ENCODE results near the gene SERPINB12. TPM values are rescaled to one million over a fixed set of nuclear protein-coding genes. Genes with fewer than 3 reads are reported as not detected.
A peak's percentile ranks its signal among the peaks of the same experiment; 100 is the strongest.

SERPINB12 gene
- total RNA-seq, 4 donors from 2014 or later, result 0.76 to 13.2 (median 1.5) TPM; not detected in 1

- Histone ChIP-seq H3K4me3 (no peak overlapping the region), H3K36me3 (peaks cover 0 to 19% (median 0%) of the 10 kb centered on the region in 3 donors), H3K4me1 (peaks cover 0 to 57% (median 12%) of the 10 kb centered on the region in 3 donors), H3K27ac (peak overlapping the region; percentile 69 to 90 (median 84)), H3K27me3 (no peaks in the 10 kb centered on the region), H3K9me3 (no peaks in the 10 kb centered on the region)
- WGBS, 2 donors, result 37 to 54% methylated on average over 4 of the region's 4 CpGs
- intact Hi-C loops (cut with DNase I), result no loop called here
- TF ChIP-seq POLR2A (IDR thresholded peaks at IDR 0.05), result no peak
- TF ChIP-seq, protein P1, sequence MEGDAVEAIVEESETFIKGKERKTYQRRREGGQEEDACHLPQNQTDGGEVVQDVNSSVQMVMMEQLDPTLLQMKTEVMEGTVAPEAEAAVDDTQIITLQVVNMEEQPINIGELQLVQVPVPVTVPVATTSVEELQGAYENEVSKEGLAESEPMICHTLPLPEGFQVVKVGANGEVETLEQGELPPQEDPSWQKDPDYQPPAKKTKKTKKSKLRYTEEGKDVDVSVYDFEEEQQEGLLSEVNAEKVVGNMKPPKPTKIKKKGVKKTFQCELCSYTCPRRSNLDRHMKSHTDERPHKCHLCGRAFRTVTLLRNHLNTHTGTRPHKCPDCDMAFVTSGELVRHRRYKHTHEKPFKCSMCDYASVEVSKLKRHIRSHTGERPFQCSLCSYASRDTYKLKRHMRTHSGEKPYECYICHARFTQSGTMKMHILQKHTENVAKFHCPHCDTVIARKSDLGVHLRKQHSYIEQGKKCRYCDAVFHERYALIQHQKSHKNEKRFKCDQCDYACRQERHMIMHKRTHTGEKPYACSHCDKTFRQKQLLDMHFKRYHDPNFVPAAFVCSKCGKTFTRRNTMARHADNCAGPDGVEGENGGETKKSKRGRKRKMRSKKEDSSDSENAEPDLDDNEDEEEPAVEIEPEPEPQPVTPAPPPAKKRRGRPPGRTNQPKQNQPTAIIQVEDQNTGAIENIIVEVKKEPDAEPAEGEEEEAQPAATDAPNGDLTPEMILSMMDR (IDR thresholded peaks at IDR 0.05), result no peak
- DNase-seq, result no peak
Measured at GRCh38 chr18:63585988-63586387, 43.8 kb downstream of the SERPINB12 start.

- no peaks in the 10 kb centered on the region for H3K9me3 ChIP-seq
- H3K36me3 ChIP-seq, result peaks cover 0 to 19% (median 0%) of the 10 kb centered on the region in 3 donors
- peaks cover 0 to 57% (median 12%) of the 10 kb centered on the region in 3 donors for H3K4me1 ChIP-seq
- H3K27ac ChIP-seq, result peak overlapping the region; percentile 69 to 90 (median 84)
- no peaks in the 10 kb centered on the region for H3K27me3 ChIP-seq
- peak overlapping the region; percentile 26 to 46 (median 36) for H3K4me3 ChIP-seq
- 42 to 60% methylated on average over 4 of the region's 4 CpGs for WGBS, 2 donors
- intact Hi-C loops (cut with DNase I), result no loop called here
- TF ChIP-seq POLR2A (IDR thresholded peaks at IDR 0.05), result no peak
- TF ChIP-seq, protein P1 (IDR thresholded peaks at IDR 0.05), result no peak
- DNase-seq, result no peak
Measured at GRCh38 chr18:63586431-63586830, 44.3 kb downstream of the SERPINB12 start.

DNA sequence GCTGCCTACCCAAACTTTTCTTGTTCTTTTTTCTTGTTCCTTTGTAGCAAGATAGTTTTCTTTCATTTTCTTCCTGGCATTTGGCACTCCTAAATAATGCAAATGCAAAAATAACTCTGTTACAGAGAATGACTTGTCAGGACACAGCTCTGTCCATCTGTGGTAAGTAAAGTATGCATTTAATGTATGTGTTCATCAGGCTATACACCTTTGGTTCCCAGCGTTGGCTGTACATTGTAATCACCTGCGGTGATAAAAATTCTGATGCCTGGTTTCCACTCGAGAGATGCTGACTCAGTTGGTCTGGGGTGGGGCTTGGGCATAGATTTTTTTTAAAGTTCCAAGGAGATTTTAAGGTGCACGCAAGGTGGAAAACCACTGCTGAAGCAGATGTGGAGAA lies 44.8 kb downstream of the SERPINB12 start, which contains the start of gene SERPINB13:
SERPINB13 (plus strand) TSS at position 378 of the 400 bp plus-strand sequence. CDS start 1,325 bp downstream, outside the sequence.
- H3K4me3 ChIP-seq, result peak within 1 kb of the TSS; percentile 26 to 46 (median 36)
- H3K4me1 ChIP-seq, result peaks cover 0 to 57% (median 12%) of the 10 kb centered on the region in 3 donors
- H3K27me3 ChIP-seq, result no peaks in the 10 kb centered on the region
- intact Hi-C loops (cut with DNase I), result no loop called here
- H3K27ac ChIP-seq, result peak within 1 kb of the TSS; percentile 69 to 90 (median 84)
- DNase-seq, result no peak
- no peak for TF ChIP-seq POLR2A (IDR thresholded peaks at IDR 0.05)
- TF ChIP-seq, protein P1 (IDR thresholded peaks at IDR 0.05), result no peak
- WGBS, 2 donors, result 34 to 53% methylated on average over 4 of the region's 4 CpGs
- H3K9me3 ChIP-seq, result no peaks in the 10 kb centered on the region
- peaks cover 0 to 21% (median 0%) of the 10 kb centered on the region in 3 donors for H3K36me3 ChIP-seq

DNA sequence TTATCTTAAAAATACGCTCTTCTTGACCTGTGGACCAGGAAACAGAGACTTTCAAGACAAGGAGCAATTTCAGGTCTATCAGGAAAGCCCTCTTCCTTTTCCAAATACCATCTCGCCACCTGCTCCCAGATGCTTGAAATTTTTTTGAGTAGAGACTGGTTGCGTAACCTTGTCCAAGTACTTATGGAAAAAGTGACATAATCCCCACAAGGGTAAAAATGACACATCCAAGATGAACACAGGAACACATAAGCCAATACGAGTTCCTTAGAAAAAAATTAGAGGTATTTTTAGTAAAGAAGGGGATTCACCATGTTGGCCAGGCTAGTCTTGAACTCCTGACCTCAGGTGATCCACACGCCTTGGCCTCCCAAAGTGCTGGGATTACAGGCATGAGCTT lies 46.7 kb downstream of the SERPINB12 start:
- peak overlapping the region in 3 of 4 donors; percentile 80 to 90 (median 89) for H3K27ac ChIP-seq
- H3K27me3 ChIP-seq, result no peaks in the 10 kb centered on the region
- peaks cover 0 to 38% (median 0%) of the 10 kb centered on the region in 3 donors for H3K36me3 ChIP-seq
- no peaks in the 10 kb centered on the region for H3K9me3 ChIP-seq
- DNase-seq, result no peak
- WGBS, 2 donors, result 56 to 71% methylated on average over 5 of the region's 5 CpGs
- intact Hi-C loops (cut with DNase I), result no loop called here
- H3K4me1 ChIP-seq, result peaks cover 0 to 46% (median 12%) of the 10 kb centered on the region in 3 donors
- H3K4me3 ChIP-seq, result peak overlapping the region; percentile 26 to 46 (median 36)
- TF ChIP-seq, protein P1 (IDR thresholded peaks at IDR 0.05), result no peak
- TF ChIP-seq POLR2A (IDR thresholded peaks at IDR 0.05), result no peak

DNA sequence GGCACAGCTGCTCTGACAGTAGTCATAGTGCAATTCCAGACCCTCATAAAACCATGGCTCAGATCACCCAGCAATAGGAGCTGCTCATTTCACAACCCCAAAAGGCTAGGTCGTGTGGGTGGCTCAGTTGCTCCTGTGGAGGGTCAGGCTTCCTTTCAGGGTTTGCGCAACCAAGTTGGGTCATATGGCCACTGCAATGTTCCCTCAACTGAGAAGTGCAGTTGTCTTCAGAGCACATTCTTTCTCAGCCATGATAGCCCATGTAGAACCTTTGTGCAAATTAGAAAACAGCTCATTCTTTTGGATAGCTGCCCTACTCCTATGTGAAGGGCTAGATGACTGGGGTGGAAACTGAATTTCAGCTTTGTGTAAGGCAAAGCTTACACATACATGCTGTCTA lies 48.2 kb downstream of the SERPINB12 start:
- Histone ChIP-seq H3K9me3 (no peaks in the 10 kb centered on the region), H3K4me1 (peaks cover 0 to 32% (median 8%) of the 10 kb centered on the region in 3 donors), H3K27ac (peak overlapping the region in 3 of 4 donors; percentile 11 to 90 (median 89)), H3K27me3 (no peaks in the 10 kb centered on the region), H3K36me3 (peaks cover 0 to 50% (median 0%) of the 10 kb centered on the region in 3 donors), H3K4me3 (no peak overlapping the region)
- DNase-seq, result no peak
- 50 to 70% methylated on average over 1 to 2 of the region's 2 CpGs for WGBS, 2 donors
- intact Hi-C loops (cut with DNase I), result no loop called here
- TF ChIP-seq POLR2A (IDR thresholded peaks at IDR 0.05), result no peak
- TF ChIP-seq, protein P1 (IDR thresholded peaks at IDR 0.05), result no peak
